Trophoblast cell (in vitro differentiated cells and primary cell): Measurements from ENCODE around the gene PTCHD4.

Experiments
- DNase-seq, 2 donors: peaks; one replicate each; pipeline ENCODE4 v3.0.0-alpha.2; 2016
- H2AFZ ChIP-seq: 2 replicates; pipeline ENCODE4 v1.6.1; 2013; ENCODE audit warnings: low read length, moderate library complexity, mild to moderate bottlenecking; ENCODE audit not compliant: insufficient read depth, poor library complexity
- H2AK5ac ChIP-seq: 2 replicates; pipeline ENCODE4 v1.6.1; 2013; ENCODE audit warnings: mild to moderate bottlenecking, low read length
- H2BK120ac ChIP-seq: 2 replicates; pipeline ENCODE4 v1.6.1; 2013; ENCODE audit warnings: low read length, mild to moderate bottlenecking, moderate library complexity; ENCODE audit not compliant: insufficient read depth, poor library complexity
- H2BK12ac ChIP-seq: 2 replicates; pipeline ENCODE4 v1.6.1; 2013; ENCODE audit warnings: mild to moderate bottlenecking, low read length, moderate library complexity
- H2BK5ac ChIP-seq: 2 replicates; pipeline ENCODE4 v1.6.1; 2013; ENCODE audit warnings: low read length, low read depth, moderate library complexity, mild to moderate bottlenecking; ENCODE audit not compliant: poor library complexity
- H3K14ac ChIP-seq: 2 replicates; pipeline ENCODE4 v1.6.1; 2013; ENCODE audit warnings: mild to moderate bottlenecking, low read length
- H3K18ac ChIP-seq: 2 replicates; pipeline ENCODE4 v1.6.1; 2013; ENCODE audit warnings: mild to moderate bottlenecking, low read length
- H3K23ac ChIP-seq: 2 replicates; pipeline ENCODE4 v1.6.1; 2013; ENCODE audit warnings: low read length
- H3K27ac ChIP-seq: 2 replicates; pipeline ENCODE4 v1.5.1; 2013; ENCODE audit warnings: low read depth, mild to moderate bottlenecking, inconsistent platforms, low read length, moderate library complexity
- H3K27me3 ChIP-seq: 2 replicates; pipeline ENCODE4 v1.6.1; 2013; ENCODE audit warnings: inconsistent platforms, mild to moderate bottlenecking, low read length, moderate library complexity; ENCODE audit not compliant: insufficient read depth
- H3K36me3 ChIP-seq, 2 experiments: 1 replicate in 1 of 2; 2 replicates in 1 of 2; pipeline ENCODE4 v1.6.1; 2013; ENCODE audit warnings: low read length in 2 of 2, mild to moderate bottlenecking in 2 of 2, moderate library complexity in 1 of 2; ENCODE audit not compliant: insufficient read depth in 2 of 2, control insufficient read depth in 1 of 2
- H3K4ac ChIP-seq: 2 replicates; pipeline ENCODE4 v1.6.1; 2013; ENCODE audit warnings: low read depth, mild to moderate bottlenecking, low read length, moderate library complexity
- H3K4me1 ChIP-seq, 2 experiments: 1 replicate in 1 of 2; 2 replicates in 1 of 2; pipeline ENCODE4 v1.6.1; 2013; ENCODE audit warnings: low read length in 2 of 2, mild to moderate bottlenecking in 2 of 2, moderate library complexity in 1 of 2; ENCODE audit not compliant: insufficient read depth in 2 of 2, control insufficient read depth in 1 of 2
- H3K4me2 ChIP-seq: 2 replicates; pipeline ENCODE4 v1.6.1; 2013; ENCODE audit warnings: inconsistent platforms, mild to moderate bottlenecking, low read length, moderate library complexity
- H3K4me3 ChIP-seq: 2 replicates; pipeline ENCODE4 v1.5.1; 2013; ENCODE audit warnings: mild to moderate bottlenecking, low read depth, low read length, inconsistent platforms
- H3K79me1 ChIP-seq: one replicate; pipeline ENCODE4 v1.6.1; 2013; ENCODE audit warnings: low read length
- H3K79me2 ChIP-seq: 2 replicates; pipeline ENCODE4 v1.6.1; 2013; ENCODE audit warnings: low read length, mild to moderate bottlenecking; ENCODE audit not compliant: control insufficient read depth, insufficient read depth, poor library complexity
- H3K9ac ChIP-seq: 2 replicates; pipeline ENCODE4 v1.6.1; 2013; ENCODE audit warnings: mild to moderate bottlenecking, low read length
- H3K9me3 ChIP-seq: 2 replicates; pipeline ENCODE4 v1.6.1; 2013; ENCODE audit warnings: low read depth, mild to moderate bottlenecking, control low read depth, inconsistent platforms, low read length; ENCODE audit not compliant: insufficient read depth
- H4K12ac ChIP-seq: 2 replicates; pipeline ENCODE4 v1.6.1; 2013; ENCODE audit warnings: low read depth, mild to moderate bottlenecking, low read length, moderate library complexity
- H4K8ac ChIP-seq: 2 replicates; pipeline ENCODE4 v1.6.1; 2013; ENCODE audit warnings: low read depth, mild to moderate bottlenecking, low read length, moderate library complexity
- H4K91ac ChIP-seq: one replicate; pipeline ENCODE4 v1.6.1; 2013; ENCODE audit warnings: low read depth, mild to moderate bottlenecking, low read length, moderate library complexity
- WGBS: extraction: QIAGEN DNeasy Blood & Tissue Kit; methylation state at CpG from one replicate; pipeline ENCODE4 v1.1.7; 2013; ENCODE audit warnings: missing lambda C conversion rate; ENCODE audit not compliant: insufficient read length, insufficient coverage; ENCODE audit errors: extremely low coverage; 5-methylcytosine and 5-hydroxymethylcytosine counted together

Gene PTCHD4

DNA sequence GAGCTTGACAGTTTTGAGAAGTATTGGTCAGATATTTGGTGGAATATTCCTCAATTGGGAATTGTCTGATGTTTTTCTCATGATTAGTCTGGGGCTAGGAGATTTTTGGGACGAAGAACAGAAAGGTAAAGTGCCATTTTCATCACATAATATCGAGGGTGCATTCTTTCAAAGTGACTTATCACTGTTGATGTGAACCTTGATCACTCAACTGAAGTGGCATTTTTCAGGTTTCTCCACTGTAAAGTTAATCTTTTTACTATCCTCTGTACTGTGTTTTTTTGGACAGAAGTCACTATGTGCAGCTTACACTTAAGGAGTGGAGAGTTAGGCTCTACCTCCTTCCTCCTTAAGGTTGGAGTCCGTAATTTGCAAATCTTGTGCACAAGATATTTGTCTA, 39.2 kb downstream of the PTCHD4 start:
- H2AFZ ChIP-seq = no peak overlapping the region
- no peaks in the 10 kb centered on the region for H3K79me2 ChIP-seq
- no peak overlapping the region for H2BK120ac ChIP-seq
- no peak overlapping the region for H3K4ac ChIP-seq
- no peak overlapping the region for H2BK5ac ChIP-seq
- no peak overlapping the region for H4K91ac ChIP-seq
- H3K9me3 ChIP-seq = no peaks in the 10 kb centered on the region
- H3K9ac ChIP-seq = no peak overlapping the region
- H3K4me3 ChIP-seq = no peak overlapping the region
- no peak overlapping the region for H3K23ac ChIP-seq
- no peak overlapping the region for H3K27ac ChIP-seq
- H3K4me2 ChIP-seq = no peak overlapping the region
- no CpG with 5 or more reads among the region's 3 CpGs for WGBS
- no peak overlapping the region for H2BK12ac ChIP-seq
- no peak overlapping the region for H3K18ac ChIP-seq
- H3K14ac ChIP-seq = no peak overlapping the region
- peaks cover 3% of the 10 kb centered on the region for H3K27me3 ChIP-seq
- H4K12ac ChIP-seq = no peak overlapping the region
- H3K4me1 ChIP-seq = peaks cover 0 to 6% of the 10 kb centered on the region in 2 experiments
- no peak overlapping the region for H2AK5ac ChIP-seq
- no peaks in the 10 kb centered on the region for H3K79me1 ChIP-seq
- no peak for DNase-seq
- H3K36me3 ChIP-seq = no peaks in the 10 kb centered on the region
- no peak overlapping the region for H4K8ac ChIP-seq

DNA sequence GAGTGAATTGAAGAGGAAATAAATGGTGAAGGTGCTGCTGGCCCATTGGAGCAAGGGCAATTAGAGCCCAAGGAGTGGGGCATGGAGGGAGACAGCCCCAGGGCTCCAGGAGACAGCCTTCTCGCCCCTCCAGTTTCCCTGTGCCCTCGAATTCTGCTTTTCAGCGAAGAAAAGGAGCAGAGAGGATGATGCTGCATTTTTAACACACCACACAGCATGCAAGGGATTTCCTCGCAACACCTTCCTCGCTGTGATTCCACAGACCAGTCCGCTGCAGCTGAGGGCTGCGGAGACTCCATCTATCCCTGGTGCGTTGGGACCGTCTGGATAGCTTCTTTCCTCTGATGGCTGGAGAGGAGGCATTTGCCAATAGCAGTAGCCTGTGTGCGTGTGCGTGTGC, 41.7 kb downstream of the PTCHD4 start:
- no peak overlapping the region for H2BK12ac ChIP-seq
- H3K27ac ChIP-seq = no peak overlapping the region
- no peaks in the 10 kb centered on the region for H3K79me1 ChIP-seq
- H4K8ac ChIP-seq = no peak overlapping the region
- H3K4me3 ChIP-seq = no peak overlapping the region
- H3K4me2 ChIP-seq = peak overlapping the region; percentile 18
- no peaks in the 10 kb centered on the region for H3K36me3 ChIP-seq
- no peak overlapping the region for H2BK120ac ChIP-seq
- H4K12ac ChIP-seq = no peak overlapping the region
- no peak overlapping the region for H2BK5ac ChIP-seq
- WGBS = no CpG with 5 or more reads among the region's 11 CpGs
- DNase-seq = no peak
- no peak overlapping the region for H3K23ac ChIP-seq
- peaks cover 0 to 6% of the 10 kb centered on the region in 2 experiments for H3K4me1 ChIP-seq
- H4K91ac ChIP-seq = no peak overlapping the region
- no peaks in the 10 kb centered on the region for H3K9me3 ChIP-seq
- H3K18ac ChIP-seq = no peak overlapping the region
- no peak overlapping the region for H3K9ac ChIP-seq
- no peak overlapping the region for H2AFZ ChIP-seq
- H2AK5ac ChIP-seq = no peak overlapping the region
- H3K14ac ChIP-seq = no peak overlapping the region
- H3K27me3 ChIP-seq = peaks cover 3% of the 10 kb centered on the region
- no peaks in the 10 kb centered on the region for H3K79me2 ChIP-seq
- H3K4ac ChIP-seq = no peak overlapping the region

DNA sequence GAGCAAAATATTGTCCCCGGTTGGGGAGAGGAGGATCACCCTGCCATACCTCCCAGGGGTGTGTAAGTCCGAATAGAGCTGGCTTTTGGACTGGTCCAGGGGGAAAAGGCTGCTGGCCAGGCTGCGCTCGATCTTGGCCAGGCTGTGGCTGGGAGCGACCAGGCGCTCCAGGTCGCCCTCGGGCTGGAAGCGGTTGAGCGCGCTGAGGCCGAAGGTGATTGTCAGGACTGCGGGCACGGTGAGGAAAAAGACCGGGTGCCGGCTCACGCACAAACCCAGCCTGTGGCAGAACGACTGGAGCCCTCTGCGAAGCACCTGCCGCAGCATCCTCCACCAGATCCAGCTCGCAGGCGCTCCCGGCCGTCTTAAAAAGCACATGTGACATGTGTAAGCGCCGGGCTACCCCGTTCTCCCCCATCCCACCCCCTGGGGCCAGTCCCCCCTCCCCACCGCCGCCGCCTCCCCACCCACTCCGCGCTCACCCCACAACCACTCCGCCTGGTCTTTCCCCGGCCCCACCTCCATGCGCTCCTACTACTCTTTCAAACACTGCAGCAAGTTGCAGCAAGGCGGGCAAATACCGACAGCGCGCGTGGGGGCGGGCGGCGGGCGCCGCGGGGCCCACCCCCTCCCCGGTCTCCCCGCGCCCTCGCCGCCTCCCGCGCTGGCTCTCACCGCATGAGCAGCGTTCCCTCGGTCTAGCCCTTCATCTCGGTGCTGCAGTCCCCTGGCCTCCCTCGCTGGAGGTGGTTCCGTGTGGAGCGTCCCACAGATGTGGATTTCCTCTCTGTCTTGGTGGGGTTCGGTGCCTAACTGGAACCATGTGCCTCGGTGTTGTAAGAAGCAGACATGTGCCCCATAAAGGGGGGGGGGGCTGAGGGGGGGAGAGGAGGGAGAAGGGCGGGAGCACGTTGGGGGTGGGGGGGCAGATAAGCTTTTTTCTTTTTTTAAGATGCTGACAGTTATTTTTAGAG, 42.4 kb downstream of the PTCHD4 start:
- H3K9ac ChIP-seq = no peak overlapping the region

DNA sequence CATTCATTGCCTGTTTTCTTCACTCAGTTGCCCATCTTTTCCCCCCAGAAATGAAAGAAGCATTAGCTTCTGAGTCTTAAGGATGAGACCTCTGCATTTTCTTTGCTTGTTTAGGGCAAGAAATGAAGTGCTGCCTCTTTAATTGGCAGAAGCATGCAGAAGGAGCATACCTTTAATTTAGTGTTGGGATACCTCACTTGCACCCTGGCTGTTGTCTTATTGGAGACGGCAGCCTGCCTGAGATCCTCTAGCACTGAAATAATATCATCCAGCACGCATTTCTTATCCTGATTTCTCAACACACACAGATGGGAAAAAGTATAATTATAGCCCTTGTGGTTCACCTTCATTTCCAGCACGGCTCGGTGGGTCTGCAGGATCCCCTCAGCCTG, 43.1 kb downstream of the PTCHD4 start:
- H3K4ac ChIP-seq = no peak overlapping the region
- H3K23ac ChIP-seq = no peak overlapping the region
- no peak overlapping the region for H2BK5ac ChIP-seq
- H3K9ac ChIP-seq = no peak overlapping the region
- WGBS = no CpG with 5 or more reads among the region's 4 CpGs
- H3K4me3 ChIP-seq = no peak overlapping the region
- H2AFZ ChIP-seq = no peak overlapping the region
- no peaks in the 10 kb centered on the region for H3K9me3 ChIP-seq
- H2BK12ac ChIP-seq = no peak overlapping the region
- no peak overlapping the region for H4K12ac ChIP-seq
- H4K91ac ChIP-seq = no peak overlapping the region
- no peak overlapping the region for H3K4me2 ChIP-seq
- DNase-seq = no peak
- H3K27ac ChIP-seq = no peak overlapping the region
- H3K18ac ChIP-seq = no peak overlapping the region
- H3K14ac ChIP-seq = no peak overlapping the region
- H2BK120ac ChIP-seq = no peak overlapping the region
- H3K27me3 ChIP-seq = peaks cover 3% of the 10 kb centered on the region
- no peaks in the 10 kb centered on the region for H3K79me2 ChIP-seq
- H3K36me3 ChIP-seq = no peaks in the 10 kb centered on the region
- no peak overlapping the region for H4K8ac ChIP-seq
- no peaks in the 10 kb centered on the region for H3K79me1 ChIP-seq
- no peak overlapping the region for H2AK5ac ChIP-seq
- H3K4me1 ChIP-seq = peaks cover 0 to 6% of the 10 kb centered on the region in 2 experiments

More for the DNA sequence above, 42.4 kb downstream of the PTCHD4 start:
- Histone ChIP-seq H3K36me3 (no peaks in the 10 kb centered on the region), H3K9me3 (no peaks in the 10 kb centered on the region), H3K79me2 (no peaks in the 10 kb centered on the region), H2BK5ac (no peak overlapping the region), H3K18ac (no peak overlapping the region), H3K27me3 (peaks cover 3% of the 10 kb centered on the region), H3K23ac (no peak overlapping the region), H3K4ac (no peak overlapping the region), H3K27ac (no peak overlapping the region), H2AK5ac (no peak overlapping the region), H2BK12ac (no peak overlapping the region), H2BK120ac (no peak overlapping the region), H3K4me2 (peak overlapping the region; percentile 58), H2AFZ (peak overlapping the region; percentile 44), H3K79me1 (no peaks in the 10 kb centered on the region), H4K91ac (no peak overlapping the region), H4K8ac (no peak overlapping the region), H3K14ac (no peak overlapping the region), H3K4me3 (no peak overlapping the region), H3K4me1 (peaks cover 0 to 6% of the 10 kb centered on the region in 2 experiments), H4K12ac (no peak overlapping the region)
- no CpG with 5 or more reads among the region's 64 CpGs for WGBS
- DNase-seq = peak in 1 of 2 donors; percentile 42
